ENCODE data around the gene PRKAG2.
A peak's percentile ranks its signal among the peaks of the same experiment; 100 is the strongest.

Gene PRKAG2

DNA sequence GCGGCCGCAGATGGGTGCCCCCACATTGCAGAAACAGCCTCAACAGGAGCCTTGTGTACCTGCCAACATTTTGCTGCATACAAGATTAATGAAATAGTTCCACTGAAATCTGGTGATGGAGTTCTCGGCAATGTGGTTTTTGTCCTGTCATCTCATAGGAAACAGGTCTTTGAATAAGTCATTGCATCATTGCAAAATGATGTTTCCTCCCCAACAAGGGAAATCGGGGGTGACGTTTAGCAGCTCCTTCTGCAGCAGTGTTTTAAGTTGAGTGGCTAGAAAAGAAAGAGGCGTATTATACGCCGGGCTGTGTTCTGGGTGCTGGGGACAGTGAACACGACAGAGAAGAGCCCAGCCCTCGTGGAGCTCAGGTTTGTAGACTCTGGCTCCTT, 177.0 kb downstream of the PRKAG2 start:
- Histone ChIP-seq H3K27ac (ENCODE audit: low read depth, low read length) (no peak overlapping the region), H3K36me3 (ENCODE audit: control insufficient read depth, insufficient read depth, low read length) (no peaks in the 10 kb centered on the region), H3K4me3 (ENCODE audit: low read depth, low read length) (no peak overlapping the region), H3K9ac (ENCODE audit: low read length) (no peak overlapping the region), H3K27me3 (ENCODE audit: control insufficient read depth, insufficient read depth, low read length) (no peaks in the 10 kb centered on the region), H3K4me1 (ENCODE audit: control insufficient read depth, insufficient read depth, low read length) (peaks cover 27% of the 10 kb centered on the region), H3K9me3 (ENCODE audit: control insufficient read depth, insufficient read depth, low read depth, low read length) (no peaks in the 10 kb centered on the region)

GRCh38 chr7:151699147-151699927, 177.6 kb downstream of the PRKAG2 start:
- Histone ChIP-seq H3K4me3 (ENCODE audit: low read depth, low read length) (no peak overlapping the region), H3K27ac (ENCODE audit: low read depth, low read length) (no peak overlapping the region), H3K9me3 (ENCODE audit: control insufficient read depth, insufficient read depth, low read depth, low read length) (no peaks in the 10 kb centered on the region), H3K27me3 (ENCODE audit: control insufficient read depth, insufficient read depth, low read length) (no peaks in the 10 kb centered on the region), H3K4me1 (ENCODE audit: control insufficient read depth, insufficient read depth, low read length) (peaks cover 27% of the 10 kb centered on the region), H3K36me3 (ENCODE audit: control insufficient read depth, insufficient read depth, low read length) (no peaks in the 10 kb centered on the region), H3K9ac (ENCODE audit: low read length) (no peak overlapping the region)

- H3K27ac ChIP-seq (ENCODE audit: low read depth, low read length): no peak overlapping the region
- H3K9me3 ChIP-seq (ENCODE audit: control insufficient read depth, insufficient read depth, low read depth, low read length): no peaks in the 10 kb centered on the region
- peaks cover 29% of the 10 kb centered on the region for H3K4me1 ChIP-seq (ENCODE audit: control insufficient read depth, insufficient read depth, low read length)
- H3K36me3 ChIP-seq (ENCODE audit: control insufficient read depth, insufficient read depth, low read length): no peaks in the 10 kb centered on the region
- no peaks in the 10 kb centered on the region for H3K27me3 ChIP-seq (ENCODE audit: control insufficient read depth, insufficient read depth, low read length)
- H3K9ac ChIP-seq (ENCODE audit: low read length): no peak overlapping the region
- H3K4me3 ChIP-seq (ENCODE audit: low read depth, low read length): no peak overlapping the region
These were observed 179.0 kb downstream of the PRKAG2 start for GRCh38 chr7:151697942-151698341.

- H3K4me1 ChIP-seq (ENCODE audit: control insufficient read depth, insufficient read depth, low read length): peaks cover 33% of the 10 kb centered on the region
- no peak overlapping the region for H3K4me3 ChIP-seq (ENCODE audit: low read depth, low read length)
- H3K27me3 ChIP-seq (ENCODE audit: control insufficient read depth, insufficient read depth, low read length): no peaks in the 10 kb centered on the region
- H3K9me3 ChIP-seq (ENCODE audit: control insufficient read depth, insufficient read depth, low read depth, low read length): no peaks in the 10 kb centered on the region
- no peak overlapping the region for H3K27ac ChIP-seq (ENCODE audit: low read depth, low read length)
- no peaks in the 10 kb centered on the region for H3K36me3 ChIP-seq (ENCODE audit: control insufficient read depth, insufficient read depth, low read length)
- H3K9ac ChIP-seq (ENCODE audit: low read length): no peak overlapping the region
These were observed 179.4 kb downstream of the PRKAG2 start for GRCh38 chr7:151697515-151697895.

- Histone ChIP-seq H3K9me3 (ENCODE audit: control insufficient read depth, insufficient read depth, low read depth, low read length) (no peaks in the 10 kb centered on the region), H3K4me3 (ENCODE audit: low read depth, low read length) (no peak overlapping the region), H3K4me1 (ENCODE audit: control insufficient read depth, insufficient read depth, low read length) (peaks cover 33% of the 10 kb centered on the region), H3K36me3 (ENCODE audit: control insufficient read depth, insufficient read depth, low read length) (no peaks in the 10 kb centered on the region), H3K9ac (ENCODE audit: low read length) (peak overlapping the region; percentile 17), H3K27me3 (ENCODE audit: control insufficient read depth, insufficient read depth, low read length) (no peaks in the 10 kb centered on the region), H3K27ac (ENCODE audit: low read depth, low read length) (0 out of 2 replicates have a peak overlapping the region, but pooled peaks have one; percentile 25)
These were observed 180.0 kb downstream of the PRKAG2 start for GRCh38 chr7:151696721-151697514.

GRCh38 chr7:151695951-151696541, 180.9 kb downstream of the PRKAG2 start:
- no peaks in the 10 kb centered on the region for H3K36me3 ChIP-seq (ENCODE audit: control insufficient read depth, insufficient read depth, low read length)
- peaks cover 33% of the 10 kb centered on the region for H3K4me1 ChIP-seq (ENCODE audit: control insufficient read depth, insufficient read depth, low read length)
- H3K4me3 ChIP-seq (ENCODE audit: low read depth, low read length): no peak overlapping the region
- peak overlapping the region; percentile 17 for H3K9ac ChIP-seq (ENCODE audit: low read length)
- H3K9me3 ChIP-seq (ENCODE audit: control insufficient read depth, insufficient read depth, low read depth, low read length): no peaks in the 10 kb centered on the region
- no peaks in the 10 kb centered on the region for H3K27me3 ChIP-seq (ENCODE audit: control insufficient read depth, insufficient read depth, low read length)
- 0 out of 2 replicates have a peak overlapping the region, but pooled peaks have one; percentile 44 for H3K27ac ChIP-seq (ENCODE audit: low read depth, low read length)

DNA sequence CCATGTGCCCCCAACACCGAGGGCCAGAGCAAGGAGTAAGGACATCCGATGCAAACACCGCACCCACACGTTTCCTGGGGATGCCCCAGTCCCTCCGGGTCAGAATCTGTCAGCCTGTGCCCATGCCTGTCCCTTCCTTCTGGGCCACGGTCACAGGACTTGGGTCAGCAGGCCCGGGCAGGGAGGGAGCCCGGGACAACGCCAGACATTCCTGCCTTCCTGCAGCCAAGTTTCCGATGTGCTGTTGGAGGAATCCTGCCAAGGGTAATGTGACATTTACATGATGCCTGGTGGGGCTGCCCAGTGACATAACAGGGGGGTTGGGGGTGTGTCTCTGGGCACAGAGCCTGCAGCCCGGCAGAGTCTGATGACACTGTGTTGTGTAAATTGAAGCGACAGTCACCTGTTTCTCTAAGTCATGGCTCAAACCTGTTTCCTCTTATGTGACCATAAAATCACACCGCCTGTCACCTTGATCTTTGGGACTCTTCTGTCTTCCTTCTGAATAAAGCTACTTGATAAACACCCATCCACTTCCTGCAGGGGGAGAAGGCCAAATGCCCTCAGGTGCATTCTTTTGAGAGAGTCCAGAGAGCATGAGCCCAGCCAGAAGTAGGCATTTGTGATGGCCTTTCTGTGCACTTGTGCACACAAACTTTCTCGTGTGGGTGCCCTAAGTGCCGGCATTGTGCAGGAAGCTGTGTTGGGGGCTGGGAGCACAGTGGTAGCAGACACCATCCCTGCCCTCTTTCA, 181.9 kb downstream of the PRKAG2 start:
- Histone ChIP-seq H3K27me3 (ENCODE audit: control insufficient read depth, insufficient read depth, low read length) (no peaks in the 10 kb centered on the region), H3K4me1 (ENCODE audit: control insufficient read depth, insufficient read depth, low read length) (peaks cover 40% of the 10 kb centered on the region), H3K36me3 (ENCODE audit: control insufficient read depth, insufficient read depth, low read length) (no peaks in the 10 kb centered on the region), H3K9me3 (ENCODE audit: control insufficient read depth, insufficient read depth, low read depth, low read length) (no peaks in the 10 kb centered on the region), H3K4me3 (ENCODE audit: low read depth, low read length) (no peak overlapping the region), H3K9ac (ENCODE audit: low read length) (peak overlapping the region; percentile 38), H3K27ac (ENCODE audit: low read depth, low read length) (peak overlapping the region; percentile 44; the same call in 1 of the 2 replicates)

DNA sequence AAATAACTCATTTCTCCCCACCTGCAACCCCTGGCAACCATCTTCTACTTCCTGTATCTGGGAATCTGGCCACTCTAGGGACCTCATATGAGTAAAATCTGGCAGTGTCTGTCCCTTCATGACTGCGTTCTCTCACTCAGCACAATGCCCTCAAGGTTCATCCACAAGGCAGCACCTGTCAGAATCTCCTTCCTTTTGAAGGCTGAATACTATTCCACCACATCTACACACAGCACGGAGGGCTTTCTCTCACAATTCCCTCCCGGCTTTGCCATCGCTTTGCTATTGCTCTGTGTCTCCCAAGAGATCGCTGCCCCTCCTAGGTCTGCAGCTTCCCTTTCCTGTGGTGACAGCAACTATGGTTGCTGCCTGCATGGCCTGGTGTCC, 182.5 kb downstream of the PRKAG2 start:
- Histone ChIP-seq H3K27ac (ENCODE audit: low read depth, low read length) (no peak overlapping the region), H3K27me3 (ENCODE audit: control insufficient read depth, insufficient read depth, low read length) (no peaks in the 10 kb centered on the region)

DNA sequence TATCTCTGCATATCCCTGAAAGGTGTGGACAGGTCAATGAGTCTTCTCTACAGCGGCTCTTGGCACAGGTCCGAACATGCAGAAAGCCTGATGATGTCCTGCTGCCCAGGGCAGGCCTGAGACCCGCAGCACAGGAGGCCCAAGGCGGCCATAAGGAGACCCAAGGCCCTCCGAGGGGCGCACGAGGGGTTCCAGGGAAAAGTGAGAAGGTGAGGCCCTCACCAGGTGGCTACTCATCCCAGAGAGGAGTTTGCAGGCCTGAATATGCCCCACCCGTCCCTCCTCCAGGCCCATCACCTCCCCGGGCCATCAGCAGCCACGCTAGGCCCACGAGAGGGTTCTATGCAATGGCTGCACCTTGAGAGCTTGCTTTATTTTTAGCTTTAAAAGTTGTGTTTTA, 183.8 kb downstream of the PRKAG2 start:
- Histone ChIP-seq H3K4me3 (ENCODE audit: low read depth, low read length) (no peak overlapping the region), H3K27me3 (ENCODE audit: control insufficient read depth, insufficient read depth, low read length) (no peaks in the 10 kb centered on the region), H3K9me3 (ENCODE audit: control insufficient read depth, insufficient read depth, low read depth, low read length) (no peaks in the 10 kb centered on the region), H3K4me1 (ENCODE audit: control insufficient read depth, insufficient read depth, low read length) (peaks cover 55% of the 10 kb centered on the region), H3K36me3 (ENCODE audit: control insufficient read depth, insufficient read depth, low read length) (no peaks in the 10 kb centered on the region), H3K9ac (ENCODE audit: low read length) (no peak overlapping the region), H3K27ac (ENCODE audit: low read depth, low read length) (no peak overlapping the region)

More for the DNA sequence above, 182.5 kb downstream of the PRKAG2 start:
- no peak overlapping the region for H3K9ac ChIP-seq (ENCODE audit: low read length)
- no peaks in the 10 kb centered on the region for H3K36me3 ChIP-seq (ENCODE audit: control insufficient read depth, insufficient read depth, low read length)
- H3K4me1 ChIP-seq (ENCODE audit: control insufficient read depth, insufficient read depth, low read length): peaks cover 44% of the 10 kb centered on the region
- no peak overlapping the region for H3K4me3 ChIP-seq (ENCODE audit: low read depth, low read length)
- H3K9me3 ChIP-seq (ENCODE audit: control insufficient read depth, insufficient read depth, low read depth, low read length): no peaks in the 10 kb centered on the region

DNA sequence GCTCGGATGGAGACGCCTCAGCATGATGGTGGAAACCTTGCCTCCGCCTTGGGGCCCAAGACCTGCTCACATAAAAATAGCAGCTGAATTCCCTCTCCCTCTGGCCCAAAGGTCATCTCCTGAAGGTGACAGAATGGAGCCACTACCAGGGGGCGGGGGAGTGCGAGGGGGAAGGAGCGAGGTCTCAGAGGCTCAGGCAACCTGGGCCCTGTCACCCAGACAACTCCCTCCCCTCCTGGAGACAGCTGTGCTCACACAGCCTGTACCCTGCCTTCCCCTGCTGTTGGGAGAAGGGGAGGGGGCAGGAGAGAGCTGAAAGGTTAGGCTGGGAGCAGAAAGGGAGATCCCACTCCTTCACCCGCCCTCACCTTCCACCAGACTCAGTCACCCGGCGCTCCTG, 184.2 kb downstream of the PRKAG2 start:
- Histone ChIP-seq H3K9me3 (ENCODE audit: control insufficient read depth, insufficient read depth, low read depth, low read length) (no peaks in the 10 kb centered on the region), H3K27me3 (ENCODE audit: control insufficient read depth, insufficient read depth, low read length) (no peaks in the 10 kb centered on the region), H3K9ac (ENCODE audit: low read length) (no peak overlapping the region), H3K4me1 (ENCODE audit: control insufficient read depth, insufficient read depth, low read length) (peaks cover 59% of the 10 kb centered on the region), H3K36me3 (ENCODE audit: control insufficient read depth, insufficient read depth, low read length) (no peaks in the 10 kb centered on the region), H3K4me3 (ENCODE audit: low read depth, low read length) (no peak overlapping the region), H3K27ac (ENCODE audit: low read depth, low read length) (no peak overlapping the region)
